Cerebellar cortex (tissue), 1 donor: Measurements from ENCODE around the gene ANG.

ENCODE experiments used
- DNase-seq: peaks from one replicate; pipeline ENCODE4 v3.0.0-alpha.2; 2015; ENCODE audit warnings: low spot score

ANG gene

DNA sequence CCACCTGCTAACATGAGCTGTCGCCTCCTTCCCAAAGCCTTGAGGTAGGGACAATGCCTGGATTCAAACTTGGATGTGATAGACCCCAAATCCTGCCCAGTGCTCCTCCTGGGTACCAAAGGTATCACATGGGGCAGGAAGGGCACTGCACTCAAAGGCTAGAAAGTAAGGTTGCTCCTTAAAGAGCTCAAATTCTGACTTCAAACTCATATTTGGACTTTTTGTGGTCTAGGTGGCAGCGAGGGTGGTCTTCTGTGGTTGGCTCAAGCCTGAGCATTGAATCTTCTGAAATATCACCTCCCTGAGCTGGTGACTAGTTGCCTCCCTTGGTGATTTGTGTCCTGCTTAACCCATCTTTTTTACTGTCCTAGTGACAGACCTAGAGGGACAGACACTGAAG, 12.5 kb upstream of the ANG start:
- DNase-seq, result no peak

DNA sequence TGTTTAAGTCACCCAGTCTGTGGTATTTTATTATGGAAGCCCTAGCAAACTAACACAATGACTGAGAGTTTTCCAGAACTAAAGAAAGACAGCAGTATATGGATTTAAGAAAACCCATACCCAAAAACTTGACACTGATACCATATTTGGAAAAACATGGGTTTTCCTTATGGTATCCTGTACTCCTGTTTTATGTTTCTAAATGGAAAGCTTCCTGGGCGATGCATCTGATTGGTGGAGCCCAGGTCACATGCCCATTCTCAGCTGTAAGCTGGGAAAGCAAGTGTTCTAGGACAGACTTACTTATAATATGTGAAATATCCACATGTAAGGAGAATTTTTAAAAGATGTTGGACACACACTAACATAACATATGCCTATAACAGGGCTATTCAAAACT, 8.7 kb upstream of the ANG start:
- peak; percentile 79 for DNase-seq

DNA sequence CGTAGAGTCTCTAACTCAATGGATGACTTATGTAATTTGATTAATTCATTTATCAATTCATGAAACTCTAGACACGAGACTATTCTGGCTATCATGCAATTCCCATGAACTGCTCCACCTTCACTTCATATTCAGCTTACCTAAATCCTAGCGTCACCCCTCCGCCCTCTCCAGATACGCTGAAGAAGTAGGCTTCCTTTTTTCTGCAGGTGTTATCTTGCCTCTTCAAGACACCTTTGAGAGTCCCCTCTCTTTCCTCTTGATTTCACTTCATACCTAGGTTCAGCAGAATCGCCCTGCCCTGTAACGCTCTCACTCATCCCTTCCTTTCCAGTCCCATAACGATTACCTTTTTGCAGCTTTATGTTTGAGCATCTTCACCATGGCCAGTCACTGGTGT, 8.2 kb upstream of the ANG start:
- DNase-seq, result peak; percentile 29

DNA sequence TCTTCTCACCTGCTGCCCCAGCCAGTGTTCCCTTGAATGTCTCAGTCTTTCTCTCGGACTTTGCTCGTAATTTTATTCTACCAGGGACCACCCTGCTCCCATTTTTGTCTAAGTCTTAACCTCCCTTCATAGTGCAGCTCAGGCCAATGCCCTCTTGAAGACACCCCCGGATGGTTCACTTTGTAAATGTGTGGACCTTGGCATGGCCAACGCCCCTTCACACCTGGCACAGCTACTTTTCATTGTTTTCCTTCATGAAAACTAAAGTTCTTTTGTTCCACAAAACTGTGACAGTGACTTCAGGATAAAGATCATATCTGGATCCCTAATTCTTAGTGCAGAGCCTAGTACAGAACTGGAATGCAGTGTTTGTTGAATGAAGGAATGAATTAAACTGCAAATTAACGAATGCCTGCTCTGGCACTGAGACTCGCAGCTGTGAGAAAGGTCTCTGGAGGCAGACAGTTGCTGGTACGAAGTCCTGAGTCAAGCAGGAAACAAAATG, 7.7 kb upstream of the ANG start:
- no peak for DNase-seq

DNA sequence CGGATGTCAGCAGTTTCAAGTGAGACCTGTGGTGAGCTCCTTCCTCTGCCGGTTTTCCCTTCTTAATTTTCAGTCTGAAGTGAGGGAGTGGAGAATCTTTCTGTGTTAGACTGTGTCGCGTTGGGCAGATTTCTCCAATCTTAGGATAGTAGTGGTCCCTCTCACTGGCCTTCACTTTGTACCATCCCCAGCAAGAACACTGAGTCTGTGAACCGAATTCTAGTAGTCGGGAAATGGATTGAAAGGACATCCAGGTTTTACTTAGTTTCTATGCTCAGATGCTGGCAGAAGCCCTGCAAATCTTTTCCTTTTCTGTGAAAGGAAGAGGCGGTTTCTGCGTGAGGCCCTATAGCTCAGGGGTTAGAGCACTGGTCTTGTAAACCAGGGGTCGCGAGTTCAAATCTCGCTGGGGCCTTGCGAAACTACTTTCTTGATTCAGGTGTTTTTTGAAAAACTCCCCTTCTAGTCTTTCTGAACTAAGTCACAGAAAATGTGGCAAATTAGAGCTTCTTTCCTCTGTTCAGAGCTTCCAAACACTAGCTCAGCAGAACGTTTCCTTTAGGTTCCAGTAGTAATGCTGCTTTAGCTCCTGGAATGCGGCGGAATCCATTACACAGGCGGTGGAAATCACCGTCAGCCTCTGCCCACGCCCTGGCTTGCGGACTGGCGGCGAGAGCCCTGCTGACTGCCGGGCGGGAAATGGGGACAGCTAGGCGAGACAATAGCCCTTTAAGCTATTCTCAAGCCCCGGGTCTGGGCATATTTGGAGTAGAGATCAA, 7.0 kb upstream of the ANG start:
- peak; percentile 95 for DNase-seq

DNA sequence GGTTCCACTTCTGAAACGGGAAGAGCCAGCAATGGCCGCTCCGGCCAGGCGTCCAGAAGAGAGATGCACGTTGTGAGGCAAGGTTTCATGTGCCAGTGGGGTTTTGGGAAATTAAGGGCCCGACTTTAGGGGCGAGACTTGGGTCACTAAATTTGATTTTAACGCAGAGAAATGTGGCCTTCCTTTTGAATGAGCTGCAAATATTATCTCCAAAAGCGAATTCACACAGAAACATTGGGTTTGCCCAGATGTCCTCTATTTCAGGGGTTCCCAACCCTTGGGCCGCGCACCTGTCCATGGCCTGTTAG, 6.5 kb upstream of the ANG start:
- no peak for DNase-seq

DNA sequence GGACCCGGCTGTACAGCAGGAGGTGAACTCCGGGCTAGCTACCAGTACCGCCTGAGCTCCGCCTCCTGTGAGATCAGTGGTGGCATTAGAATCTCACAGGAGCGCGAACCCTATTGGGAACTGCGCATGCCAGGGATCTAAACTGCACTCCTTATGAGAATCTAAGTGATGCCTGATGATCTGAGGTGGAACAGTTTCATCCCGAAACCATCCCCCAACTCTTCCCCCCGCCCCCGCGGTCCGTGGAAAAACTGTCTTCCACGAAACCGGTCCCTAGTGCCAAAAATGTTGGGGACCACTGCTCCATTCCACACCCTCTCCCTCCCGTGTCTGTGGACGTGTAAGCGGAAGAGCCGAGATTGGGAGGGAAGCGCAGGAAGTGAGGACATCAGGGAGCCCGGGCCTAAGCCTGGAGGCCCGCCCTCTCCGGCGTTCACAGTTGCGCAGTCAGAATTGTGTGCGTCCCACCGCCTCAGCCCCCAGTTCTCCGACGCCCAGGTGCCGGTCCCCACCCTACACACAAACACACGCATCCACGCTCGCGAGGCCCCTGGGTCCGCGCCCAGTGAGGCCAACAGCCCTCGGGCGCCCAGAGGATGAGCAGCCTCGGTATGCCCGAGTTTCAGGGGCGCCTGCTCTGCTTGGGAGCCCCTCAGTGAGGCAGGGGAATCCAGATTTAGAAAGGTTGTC, 6.0 kb upstream of the ANG start:
- DNase-seq, result peak; percentile 97

DNA sequence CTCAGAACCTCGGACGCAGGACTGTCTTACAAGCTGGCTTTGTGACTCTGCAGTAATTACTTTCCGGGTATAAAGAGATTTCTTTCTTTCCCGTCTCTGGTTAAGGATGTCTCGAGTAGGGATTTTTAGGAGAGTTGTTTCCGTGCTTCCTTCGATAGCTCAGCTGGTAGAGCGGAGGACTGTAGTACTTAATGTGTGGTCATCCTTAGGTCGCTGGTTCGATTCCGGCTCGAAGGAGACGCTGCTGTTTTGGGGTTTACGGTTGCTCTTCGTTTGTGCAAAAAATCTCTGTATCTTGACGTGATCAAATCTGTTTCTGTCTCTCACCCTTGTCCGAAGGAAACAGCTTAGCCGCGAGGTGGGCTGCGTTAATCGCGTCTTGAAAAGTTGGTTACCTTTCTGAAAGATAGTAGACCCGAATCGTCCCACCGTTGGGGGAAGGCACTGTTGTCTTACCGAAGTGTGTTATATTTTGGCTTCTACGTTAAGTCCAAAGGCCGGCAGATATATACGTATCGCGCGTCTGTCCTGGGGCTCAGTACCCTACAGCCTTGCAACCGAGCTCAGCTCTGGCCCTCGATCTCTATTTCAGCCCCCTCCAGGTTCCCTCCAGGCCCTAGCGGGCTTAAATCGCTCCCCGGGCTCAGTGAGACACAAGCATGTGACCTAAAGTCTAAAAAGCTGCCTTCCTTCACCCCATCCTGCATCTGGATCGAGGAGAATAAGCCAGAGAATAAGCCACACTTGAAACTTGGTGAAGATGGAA, 5.3 kb upstream of the ANG start:
- DNase-seq, result peak; percentile 94

DNA sequence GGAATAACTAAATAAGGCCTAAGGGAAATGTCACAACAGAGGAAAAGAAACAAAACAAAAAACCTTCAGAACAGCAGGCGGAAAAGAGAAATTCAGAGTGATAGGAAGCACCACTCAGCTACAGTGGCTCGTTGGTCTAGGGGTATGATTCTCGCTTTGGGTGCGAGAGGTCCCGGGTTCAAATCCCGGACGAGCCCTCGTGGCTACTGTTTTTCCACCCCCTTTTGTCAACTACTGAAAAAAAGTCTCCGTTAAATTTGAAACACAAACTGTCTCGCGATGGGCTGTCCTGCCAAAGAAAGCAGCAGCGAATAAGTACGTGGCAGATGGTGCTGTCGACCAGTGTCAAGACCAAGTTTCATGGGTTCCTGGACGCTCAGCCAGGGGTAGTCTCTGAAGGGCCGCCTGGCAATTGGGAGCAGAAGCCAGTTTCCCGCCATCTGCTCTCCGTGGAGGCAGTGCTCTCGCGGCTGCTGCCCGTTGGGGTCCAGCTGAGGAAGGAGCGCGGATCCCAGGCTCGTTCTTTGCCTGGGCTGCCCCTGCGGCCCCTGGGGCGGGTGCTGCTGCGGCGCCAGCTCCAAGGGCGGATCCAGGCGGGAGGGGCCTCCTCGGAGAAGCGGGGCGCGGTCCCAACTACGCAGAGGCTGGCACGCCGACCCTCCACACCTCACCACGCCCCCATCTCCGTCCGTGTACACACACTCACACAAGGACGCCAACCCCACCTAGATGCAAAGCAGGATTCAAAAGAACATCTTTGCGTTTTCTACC, 4.5 kb upstream of the ANG start, which contains the start of gene RNASE4:
RNASE4 (plus strand) TSS at position 670 of the 771 bp plus-strand sequence. CDS start 14,812 bp downstream, outside the sequence.
- peak; percentile 86 for DNase-seq

DNA sequence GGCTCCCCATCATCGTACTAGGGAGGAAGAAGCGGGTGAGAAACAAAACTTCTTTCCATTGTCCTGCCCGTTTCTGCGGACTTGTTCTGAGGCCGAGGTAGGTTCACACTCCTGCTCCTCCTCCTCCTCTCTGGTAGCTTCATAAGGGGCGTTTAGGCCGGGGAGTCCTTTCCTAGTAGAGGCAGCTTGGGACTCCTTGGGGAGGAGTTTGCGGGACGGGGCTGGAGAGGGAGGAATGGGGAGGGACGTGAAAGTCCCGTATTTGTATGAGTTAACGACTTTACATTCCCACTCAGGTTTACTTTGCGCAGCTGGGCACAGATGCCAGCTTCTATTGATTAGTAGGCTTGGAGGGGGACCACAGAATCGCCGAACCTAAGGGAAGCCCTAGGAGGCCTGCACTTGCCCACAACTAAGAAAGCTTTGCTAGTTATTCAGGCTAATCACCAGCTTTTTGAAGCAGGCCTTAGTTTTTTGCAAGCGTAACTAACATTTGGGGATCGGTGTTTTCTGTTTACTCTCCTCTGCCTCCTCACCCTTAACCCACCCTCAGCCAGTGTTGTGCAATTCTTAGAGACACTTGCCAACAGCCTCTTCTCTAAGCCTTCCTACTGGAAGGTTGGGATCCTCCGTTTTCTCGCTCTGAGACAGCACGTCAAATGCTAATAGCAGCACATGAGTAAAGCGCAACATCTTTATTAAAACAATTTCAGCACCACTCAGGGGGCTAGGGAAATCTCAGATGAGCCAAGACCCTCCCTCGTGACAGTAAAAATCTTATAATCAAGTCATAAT, 3.7 kb upstream of the ANG start:
- no peak for DNase-seq

DNA sequence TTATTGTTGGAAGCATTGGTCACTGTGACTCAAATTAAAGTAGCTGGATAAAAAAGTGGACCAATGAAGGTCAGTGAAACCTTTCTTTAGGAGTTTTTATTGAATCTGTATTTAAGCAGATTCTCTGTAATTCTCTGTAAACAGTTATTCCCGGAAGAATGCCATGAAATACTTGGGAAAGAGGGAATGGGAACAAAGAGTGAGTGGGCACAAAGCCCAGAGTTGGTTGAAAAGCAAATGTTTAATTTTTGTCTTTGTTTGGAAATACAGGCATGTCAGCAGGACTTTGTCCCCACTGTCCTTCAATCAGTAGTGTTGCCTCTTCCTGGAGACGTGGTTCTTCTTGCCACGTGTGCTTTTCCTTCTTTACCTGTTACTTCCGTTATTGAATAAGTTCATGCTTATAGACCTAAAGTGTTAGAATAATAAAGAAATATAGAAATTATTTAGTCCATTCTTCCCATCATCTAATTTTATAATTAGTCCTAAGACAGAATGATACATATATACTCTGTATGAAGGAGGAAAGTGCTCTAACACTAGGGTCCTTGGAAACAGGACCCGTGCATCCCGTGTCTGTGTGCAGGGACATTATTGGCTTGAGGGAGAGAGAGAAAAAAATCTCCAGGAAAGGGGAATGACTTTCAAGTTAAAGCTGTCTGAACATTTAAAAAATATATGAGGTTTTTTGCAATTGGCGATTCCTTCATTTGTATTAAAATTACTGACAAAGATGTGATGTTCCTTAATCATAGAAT, 2.0 kb upstream of the ANG start:
- DNase-seq, result no peak

DNA sequence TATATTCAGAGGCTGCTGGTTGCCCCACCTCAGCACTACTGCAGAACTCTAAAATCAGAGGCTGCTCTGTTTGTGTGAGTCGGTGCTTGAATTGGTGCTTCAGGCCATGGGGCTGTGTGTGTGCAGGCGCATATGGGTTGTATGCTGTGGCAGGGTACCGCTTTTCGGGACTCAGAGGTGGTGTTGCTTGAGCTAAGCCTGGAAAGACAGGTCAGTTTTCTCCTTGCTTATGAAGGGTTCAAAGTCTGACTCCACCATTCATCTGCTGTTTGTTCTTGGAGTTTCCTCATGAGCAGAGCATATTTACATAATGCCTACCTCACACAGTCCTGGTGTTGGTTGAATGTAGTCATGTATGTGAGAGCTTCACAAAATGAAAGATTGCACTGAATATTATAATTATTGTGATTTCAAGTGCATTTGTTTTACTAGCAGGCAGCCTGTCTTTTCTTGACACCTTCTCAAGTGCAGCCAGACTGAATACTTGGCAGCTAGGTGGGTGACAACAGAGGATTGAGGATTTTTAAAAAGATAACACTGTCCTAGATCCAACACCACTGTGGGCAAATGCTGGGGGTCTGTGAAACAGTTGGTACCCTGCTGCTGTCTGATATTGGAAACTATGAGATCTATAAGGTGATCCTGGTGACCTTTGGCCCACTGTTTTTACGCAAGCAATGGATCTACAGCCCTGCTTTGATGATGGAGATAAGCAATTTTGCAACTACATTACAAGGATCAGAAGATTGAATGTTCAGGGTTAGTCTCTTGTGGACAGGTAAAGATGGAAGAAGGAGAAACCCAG, 1.0 kb upstream of the ANG start:
- DNase-seq, result no peak

DNA sequence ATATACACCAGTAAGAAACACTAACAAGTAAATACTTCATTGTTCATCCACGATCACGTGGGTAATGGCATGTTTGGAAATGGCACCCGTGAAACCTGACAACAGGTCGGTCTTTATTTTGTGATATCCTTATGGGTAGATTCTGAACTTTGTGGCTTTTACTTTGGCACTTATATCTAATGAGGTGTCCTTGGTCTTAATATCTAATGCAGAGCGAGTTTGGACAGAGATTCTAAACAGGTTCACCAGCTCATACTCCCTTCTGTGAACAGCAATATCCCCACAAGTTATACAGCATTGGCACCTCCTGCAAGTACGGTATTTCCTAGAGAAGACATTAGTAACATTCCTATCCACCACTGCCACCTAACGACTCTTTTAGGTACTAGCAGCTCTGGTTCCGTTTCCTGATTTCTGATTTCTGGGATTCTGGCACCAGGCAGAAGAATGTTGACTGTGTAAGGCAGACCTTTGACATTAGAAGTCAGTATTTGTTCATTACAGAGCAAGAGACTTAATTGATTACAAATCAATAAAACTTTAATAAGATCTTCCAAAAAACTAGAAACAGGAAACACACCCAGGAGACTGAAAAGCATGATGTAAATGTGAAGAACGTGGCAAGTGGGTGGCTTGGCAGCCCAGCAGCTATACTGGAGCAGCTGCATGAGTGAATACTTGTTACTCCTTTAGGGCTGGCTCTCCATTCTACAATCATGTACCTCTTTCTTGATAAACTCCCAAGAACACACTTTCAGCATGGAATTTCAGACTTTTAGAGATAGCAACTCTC, 2.5 kb downstream of the ANG start:
- peak; percentile 89 for DNase-seq

DNA sequence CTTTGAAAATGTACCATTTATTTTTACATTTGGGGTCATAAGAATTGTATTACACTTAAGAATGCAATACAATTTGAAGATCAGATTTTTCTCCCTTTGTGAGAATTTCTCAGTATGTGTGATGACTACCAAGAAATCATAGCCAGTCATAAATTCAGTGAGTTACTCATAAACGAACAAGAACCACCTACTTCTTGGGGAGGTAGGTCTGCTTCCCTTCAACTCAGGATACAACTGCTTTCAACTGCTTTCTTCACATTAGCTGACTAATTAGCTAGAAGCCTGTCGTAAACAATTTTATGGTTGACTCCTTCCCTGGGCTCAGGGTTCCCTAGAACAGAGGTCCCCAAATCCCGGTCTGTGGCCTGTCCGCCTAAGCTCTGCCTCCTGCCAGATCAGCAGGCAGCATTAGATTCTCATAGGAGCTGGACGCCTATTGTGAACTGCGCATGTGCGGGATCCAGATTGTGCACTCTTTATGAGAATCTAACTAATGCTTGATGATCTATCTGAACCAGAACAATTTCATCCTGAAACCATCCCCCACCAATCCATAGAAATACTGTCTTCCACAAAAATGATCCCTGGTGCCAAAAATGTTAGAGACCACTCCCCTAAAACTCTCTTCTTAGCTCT, 3.7 kb downstream of the ANG start:
- DNase-seq, result no peak

DNA sequence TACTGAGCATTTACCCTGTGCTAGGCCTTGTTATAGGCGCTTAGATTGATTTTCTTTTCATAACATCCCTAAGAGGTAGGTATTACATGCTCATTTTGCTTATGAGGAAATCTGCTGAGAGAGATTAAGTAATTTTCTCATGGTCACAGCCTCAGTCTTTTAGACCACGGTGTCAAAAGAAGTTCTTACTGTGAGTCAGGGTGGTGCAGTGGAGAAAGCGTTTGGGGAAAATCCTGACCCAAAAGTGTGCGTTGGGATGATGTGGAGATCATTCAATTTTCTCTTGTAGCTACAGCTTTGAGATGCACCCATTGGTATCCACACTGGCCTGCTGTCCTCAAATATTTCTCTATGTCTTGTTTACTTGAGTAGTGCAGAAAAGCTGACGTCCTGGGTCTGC, 8.2 kb downstream of the ANG start:
- no peak for DNase-seq

DNA sequence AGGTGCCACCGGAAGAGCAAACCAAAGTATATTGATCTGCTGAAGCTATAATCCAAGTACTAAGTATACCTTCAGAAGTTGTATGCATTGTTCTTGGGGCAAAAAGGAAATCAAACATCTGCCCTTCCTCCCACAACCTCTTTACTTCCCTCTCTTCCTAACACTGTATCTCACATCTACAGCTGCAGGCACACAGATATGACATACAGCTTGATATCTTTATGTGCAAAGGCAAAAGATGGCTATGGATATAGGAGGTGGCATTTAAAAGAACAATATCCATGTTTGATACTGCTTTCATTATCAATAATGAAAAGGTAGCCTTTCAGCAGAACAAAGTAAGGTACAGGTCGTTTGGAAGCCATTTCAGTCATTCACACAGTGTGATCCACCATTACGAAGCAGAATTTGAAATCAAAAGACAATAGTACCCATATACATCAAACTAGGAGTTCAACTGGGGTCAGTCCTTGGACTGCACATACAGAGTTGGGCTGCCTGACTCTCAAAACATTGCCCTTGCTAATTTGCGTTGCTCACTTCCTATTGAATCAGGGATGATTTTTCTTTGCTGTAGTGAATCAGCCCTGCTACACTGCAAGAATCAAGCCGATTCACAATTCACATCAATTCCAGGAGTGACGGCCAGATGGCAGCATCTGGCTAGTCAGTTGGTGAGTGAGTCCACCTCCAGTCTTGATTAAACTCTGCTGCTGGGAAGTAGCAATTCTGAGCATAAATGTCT, 8.9 kb downstream of the ANG start:
- DNase-seq, result peak; percentile 47

DNA sequence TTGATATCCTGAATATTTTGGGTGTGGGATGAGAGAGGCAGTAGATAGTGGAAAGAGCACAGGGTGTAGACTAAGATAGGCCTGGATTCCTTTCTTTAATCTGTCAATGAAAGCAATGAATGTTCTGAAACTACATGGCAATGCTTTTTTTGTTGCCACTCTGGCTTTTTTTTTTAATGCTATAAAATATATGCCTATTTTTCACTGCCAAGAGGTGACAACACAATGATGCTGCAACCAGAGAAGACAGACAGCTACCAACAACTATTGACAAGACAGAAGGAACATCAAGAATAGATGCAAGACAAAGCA, 9.4 kb downstream of the ANG start:
- DNase-seq, result no peak

DNA sequence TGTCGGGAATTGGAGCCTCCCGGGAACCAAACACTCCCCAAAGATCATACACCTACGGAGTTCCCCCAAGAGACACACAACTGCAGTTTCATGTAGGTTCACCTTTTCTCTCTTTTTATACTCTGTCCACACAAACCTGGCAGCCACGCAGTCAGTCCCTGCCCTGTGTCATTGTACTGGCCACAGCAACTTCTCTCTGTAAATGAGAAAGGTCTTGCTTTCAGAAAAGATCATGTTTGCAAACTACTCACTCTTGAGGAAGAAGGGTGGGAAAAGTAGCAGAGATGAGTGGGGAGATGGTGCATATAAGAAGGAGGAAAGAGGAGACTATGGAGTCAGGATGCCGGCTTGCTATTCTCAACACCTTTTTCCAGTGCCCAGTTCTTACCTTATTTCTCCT, 10.4 kb downstream of the ANG start:
- no peak for DNase-seq
